Forelimb muscle (tissue), 1 donor: ENCODE data around the gene ZNF714. TPM values are rescaled to one million over a fixed set of nuclear protein-coding genes. Genes with fewer than 3 reads are reported as not detected.
"Not testable (repeated sequence)": the region's sequence is repeated elsewhere in the genome, so short reads cannot be mapped to it uniquely, and the experiment has no call there.

Source experiments
- DNase-seq: peaks from one replicate; pipeline ENCODE4 v3.0.0-alpha.2; 2013; ENCODE audit warnings: low read depth
- polyA plus RNA-seq: library from polyadenylated mRNA; unstranded; fragments of 120-200 nt; gene quantifications from one replicate; pipeline ENCODE4 v1.2.1, GENCODE V29; 2013; ENCODE audit not compliant: insufficient read length

Gene ZNF714
- polyA plus RNA-seq, 1 donor, result 11.6 TPM

DNA sequence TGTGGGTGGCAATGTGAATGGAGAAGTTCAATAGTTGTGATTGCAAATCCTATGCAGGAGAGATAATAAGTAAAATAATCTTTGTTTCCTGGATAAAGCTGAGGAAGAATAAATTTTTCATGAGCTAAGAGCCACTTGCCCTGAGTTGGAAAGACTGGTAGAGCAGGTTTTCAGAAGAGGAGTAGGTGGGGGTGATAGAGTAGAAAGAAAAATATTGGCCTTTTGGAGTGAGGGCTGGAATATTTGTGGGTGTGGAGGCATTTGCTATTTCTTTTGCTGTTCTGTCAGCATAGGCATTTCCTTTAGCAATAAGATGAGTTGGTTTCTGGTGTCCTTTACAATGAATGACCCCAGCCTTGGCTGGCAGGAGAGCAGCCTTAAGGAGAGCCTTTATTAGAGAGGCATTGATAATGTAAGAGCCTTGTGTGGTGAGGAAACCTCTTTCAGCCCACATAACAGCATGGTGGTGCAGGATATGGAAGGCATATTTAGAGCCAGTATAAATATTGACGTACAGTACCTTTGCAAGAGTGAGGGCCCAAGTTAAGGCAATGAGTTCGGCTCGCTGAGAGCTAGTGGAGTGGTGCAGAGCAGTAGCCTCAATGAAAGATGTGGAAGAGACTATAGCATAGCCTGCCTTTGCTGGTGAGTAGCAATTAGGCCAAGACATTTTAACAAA is 48.2 kb downstream of the ZNF714 start:
- DNase-seq, result no peak

DNA sequence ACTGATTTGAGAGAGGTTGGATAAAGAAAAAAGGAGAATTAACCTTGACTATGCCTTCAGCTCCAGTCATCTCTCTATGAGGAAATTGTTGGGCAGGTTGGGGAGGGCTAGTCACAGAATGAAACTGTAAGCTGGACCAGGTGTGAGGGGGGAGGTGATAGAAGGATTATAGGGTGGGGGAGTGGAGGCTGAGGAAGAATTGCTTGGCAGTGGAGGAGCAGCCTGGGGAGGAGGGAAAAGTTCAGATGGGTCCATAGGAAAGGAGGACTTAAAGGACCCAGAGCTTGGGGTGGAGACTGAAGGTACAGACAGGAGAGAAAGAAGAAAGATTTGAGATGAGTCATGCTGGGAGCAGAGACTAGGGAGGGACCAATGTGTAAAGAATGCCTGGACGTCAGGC is 51.6 kb downstream of the ZNF714 start:
- DNase-seq, result no peak

DNA sequence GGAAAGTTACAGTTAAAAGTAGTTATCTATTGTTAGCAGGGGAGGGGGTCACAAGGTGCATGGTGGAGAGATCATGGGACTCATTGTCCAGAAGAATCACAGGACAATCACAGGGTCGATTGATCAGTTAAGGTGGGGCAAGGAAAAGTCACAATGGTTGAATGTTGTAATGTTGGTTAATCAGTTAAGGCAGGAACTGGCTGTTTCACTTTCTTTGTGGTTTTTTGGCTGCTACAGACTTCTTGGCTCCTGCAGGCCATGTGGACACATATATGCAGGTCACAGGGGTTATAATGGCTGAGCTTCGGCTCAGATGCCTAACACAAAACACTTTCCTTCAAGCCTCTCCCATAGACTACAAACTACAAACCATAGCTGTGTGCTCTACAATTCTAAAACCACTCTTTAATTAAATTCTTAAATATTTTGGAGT is 52.9 kb downstream of the ZNF714 start:
- DNase-seq, result no peak

DNA sequence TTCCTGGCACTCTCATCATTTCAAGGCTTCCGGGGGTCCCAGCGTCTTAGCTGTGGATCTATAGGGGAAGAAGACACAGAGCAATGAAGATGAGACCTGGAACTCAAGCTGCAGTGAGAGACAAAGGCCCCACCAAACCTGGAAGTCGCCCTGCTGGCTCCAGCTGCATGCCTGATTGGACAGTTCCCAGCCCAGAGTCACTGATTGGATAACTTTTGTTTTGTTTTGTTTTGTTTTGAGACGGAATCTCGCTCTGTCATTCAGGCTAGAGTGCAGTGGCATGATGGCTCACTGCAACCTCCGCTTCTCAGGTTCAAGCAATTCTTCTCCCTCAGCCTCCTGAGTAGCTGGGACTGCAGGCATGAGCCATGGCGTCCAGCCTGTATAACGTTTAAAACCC is 53.4 kb downstream of the ZNF714 start:
- DNase-seq, result no peak

DNA sequence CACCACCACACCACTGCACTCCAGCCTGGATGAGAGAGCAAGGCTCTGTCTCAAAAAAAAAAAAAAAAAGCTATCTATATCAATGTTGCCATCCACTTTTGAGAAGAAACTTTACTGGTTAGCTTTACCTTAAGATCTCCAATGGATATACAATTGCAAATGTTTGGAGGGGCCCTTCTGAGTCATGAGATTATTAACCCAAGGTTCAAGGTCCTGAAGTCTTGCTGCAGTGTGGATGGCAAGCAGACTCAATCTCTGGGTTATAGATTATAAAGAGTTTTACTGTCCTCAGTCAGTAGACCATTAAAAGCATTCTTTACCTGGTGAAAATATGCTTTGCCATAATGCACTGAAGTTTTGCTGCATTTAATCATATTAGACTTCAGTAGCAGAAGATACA is 56.1 kb downstream of the ZNF714 start:
- DNase-seq, result no peak

DNA sequence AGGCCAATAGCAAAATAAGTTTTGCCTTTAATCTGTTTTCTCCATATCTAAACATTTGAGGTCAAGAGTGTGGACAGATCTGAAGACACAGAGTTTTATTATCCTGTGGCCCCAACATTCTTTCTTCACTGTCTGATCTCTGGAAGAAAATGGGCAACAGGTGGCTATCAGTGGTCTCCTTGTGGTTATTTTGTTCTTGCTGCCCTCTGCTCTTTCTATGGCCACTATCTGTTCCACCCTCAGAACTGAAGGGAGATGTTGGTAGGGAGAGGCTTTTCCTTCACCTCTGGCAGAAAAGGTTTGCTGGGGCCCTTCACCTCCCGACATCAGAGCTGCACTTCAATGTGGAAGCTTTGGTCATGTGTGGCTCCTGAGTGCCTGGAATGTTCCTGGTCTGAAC is 59.0 kb downstream of the ZNF714 start:
- not testable (repeated sequence) for DNase-seq

DNA sequence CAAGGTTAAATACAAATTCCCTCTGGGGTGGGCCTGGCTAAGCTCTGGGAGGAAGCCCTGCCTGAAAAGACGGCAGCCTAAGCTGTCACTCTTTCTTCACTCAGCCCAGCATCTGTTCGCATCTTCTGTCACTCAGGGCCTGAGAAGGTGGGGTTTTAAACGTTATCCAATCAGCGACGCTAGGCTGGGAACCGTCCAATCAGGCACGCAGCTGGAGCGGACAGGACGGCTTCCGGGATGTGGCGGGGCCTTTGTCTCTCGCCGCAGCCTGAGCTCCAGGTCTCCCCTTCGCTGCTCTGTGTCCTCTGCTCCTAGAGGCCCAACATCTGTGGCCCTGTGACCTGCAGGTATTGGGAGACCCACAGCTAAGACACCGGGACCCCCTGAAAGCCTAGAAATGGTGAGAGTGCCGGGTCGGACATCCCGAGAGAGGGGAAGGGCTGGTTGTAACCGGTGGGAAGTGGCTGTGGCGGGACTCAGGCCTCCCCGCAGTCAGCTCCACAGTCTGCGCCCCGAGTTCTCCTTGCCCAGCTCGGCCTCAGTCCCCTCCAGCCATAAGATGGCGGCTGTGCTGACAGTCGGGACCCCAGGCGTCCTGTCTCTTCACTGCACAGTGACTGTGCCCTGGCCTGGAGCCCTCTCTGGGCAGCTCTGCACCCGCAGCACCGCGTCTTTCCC is 59.9 kb downstream of the ZNF714 start, which contains the start of gene ZNF431:
TSS of gene ZNF431 (plus strand) at position 254 of the 678 bp plus-strand sequence. CDS start at position 398, 144 bp downstream.
- DNase-seq, result peak; percentile 95

DNA sequence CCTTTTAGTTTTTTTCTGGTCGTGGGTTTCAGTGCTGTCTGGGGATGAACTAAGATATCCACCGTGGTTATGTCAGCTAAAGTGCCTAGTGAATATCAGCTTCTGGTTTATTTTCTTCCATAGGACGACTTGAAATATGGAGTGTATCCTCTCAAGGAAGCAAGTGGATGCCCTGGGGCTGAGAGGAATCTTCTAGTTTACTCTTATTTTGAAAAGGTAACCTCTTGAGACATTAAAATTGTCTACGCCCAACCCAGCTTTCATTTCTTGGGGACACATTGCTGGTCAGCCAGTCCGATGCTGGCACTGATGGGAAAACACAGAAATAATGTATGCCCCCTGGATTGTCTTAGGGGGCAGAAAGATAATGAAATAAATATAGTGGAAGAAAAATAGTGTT is 61.4 kb downstream of the ZNF714 start:
- DNase-seq, result no peak

DNA sequence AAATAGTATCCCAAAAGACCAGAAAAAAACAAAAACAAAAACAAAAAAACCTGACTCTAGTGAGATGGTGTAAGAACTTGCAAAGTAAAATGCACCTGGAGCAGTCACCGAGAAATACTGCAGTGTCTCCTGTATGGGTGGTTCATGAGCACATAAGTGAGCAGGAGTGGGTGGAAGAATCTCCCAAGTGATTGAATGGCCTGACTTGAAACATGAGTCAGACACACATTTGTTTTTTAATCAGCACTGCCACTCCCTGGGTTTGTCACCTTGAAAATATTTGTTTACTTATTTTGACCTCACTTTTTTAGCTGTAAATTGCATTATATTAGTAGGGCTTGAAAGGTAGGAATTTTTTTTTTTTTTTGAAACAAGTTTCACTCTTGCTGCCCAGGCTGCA is 61.9 kb downstream of the ZNF714 start:
- DNase-seq, result no peak

DNA sequence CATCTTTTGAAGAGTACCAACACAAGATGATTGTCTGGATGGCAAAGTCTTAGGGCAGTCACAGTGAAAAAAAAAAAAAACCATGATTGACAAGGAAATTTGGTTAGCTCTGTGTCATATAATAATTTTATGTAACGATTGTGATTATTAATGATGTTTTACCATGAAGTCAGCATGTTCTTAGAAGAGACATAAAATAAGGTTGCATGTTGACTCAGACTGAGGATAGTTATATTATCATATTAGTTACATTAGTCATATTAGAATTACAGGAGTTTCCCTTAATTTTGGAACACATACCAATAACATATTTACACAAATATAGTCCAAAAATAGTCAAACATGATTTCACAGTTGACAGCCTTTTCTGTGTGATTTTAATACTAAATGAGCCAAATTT is 65.5 kb downstream of the ZNF714 start:
- no peak for DNase-seq

DNA sequence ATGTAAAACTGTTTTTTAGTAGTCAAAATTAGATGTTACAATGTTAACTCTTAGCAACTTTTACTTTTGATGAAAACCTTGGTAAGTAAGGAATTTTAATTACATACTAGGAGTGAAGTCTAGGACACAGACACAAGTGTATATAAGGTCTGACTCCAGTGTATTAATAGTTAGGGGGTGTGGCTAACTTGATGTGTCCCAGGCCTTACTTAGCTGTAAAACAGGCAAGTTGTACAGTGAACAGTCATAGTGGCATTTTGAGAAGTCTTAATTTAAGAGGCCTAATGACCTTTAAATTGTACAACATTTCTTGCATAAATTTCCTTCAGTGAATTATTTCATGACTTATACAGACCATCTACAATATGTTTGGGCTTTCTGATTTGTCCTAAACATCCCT is 66.7 kb downstream of the ZNF714 start:
- no peak for DNase-seq

DNA sequence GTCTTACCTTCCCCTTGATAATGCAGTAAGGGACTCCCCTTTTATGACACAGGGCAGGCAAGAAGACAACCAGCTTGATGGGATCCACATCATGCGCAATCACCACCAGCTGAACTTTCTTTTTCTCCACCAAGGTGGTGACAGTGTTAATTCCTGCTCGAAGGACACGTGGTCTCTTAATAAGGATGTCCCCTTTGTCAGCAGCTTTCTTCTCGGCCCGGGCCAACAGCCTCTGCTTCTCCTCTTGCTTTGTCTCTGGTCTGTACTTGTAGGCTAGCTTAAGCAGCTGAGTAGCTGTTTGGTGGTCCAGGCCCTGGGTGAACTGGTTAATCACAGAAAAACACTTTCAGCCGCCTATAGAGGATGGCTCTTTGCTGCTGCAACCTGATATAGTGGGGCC is 67.9 kb downstream of the ZNF714 start:
- DNase-seq, result no peak

DNA sequence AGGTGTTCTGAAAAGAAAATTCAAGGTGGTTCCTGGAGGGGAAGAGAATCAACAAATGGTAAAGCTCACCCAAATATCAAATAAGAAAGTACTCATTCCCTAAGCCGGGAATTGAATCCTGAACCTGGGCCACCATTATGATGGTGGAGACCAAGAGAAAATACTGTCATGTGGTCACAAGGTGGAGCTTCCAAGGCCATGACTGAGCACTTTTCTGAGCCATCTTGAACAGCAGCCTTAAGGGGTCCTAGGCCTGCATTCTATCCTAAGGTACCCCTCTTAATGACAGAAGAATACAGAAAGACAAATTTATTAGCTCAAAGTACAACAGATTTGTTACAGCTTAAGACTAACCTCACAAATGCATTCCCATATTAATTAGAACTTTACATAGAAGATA is 69.5 kb downstream of the ZNF714 start:
- DNase-seq, result no peak

DNA sequence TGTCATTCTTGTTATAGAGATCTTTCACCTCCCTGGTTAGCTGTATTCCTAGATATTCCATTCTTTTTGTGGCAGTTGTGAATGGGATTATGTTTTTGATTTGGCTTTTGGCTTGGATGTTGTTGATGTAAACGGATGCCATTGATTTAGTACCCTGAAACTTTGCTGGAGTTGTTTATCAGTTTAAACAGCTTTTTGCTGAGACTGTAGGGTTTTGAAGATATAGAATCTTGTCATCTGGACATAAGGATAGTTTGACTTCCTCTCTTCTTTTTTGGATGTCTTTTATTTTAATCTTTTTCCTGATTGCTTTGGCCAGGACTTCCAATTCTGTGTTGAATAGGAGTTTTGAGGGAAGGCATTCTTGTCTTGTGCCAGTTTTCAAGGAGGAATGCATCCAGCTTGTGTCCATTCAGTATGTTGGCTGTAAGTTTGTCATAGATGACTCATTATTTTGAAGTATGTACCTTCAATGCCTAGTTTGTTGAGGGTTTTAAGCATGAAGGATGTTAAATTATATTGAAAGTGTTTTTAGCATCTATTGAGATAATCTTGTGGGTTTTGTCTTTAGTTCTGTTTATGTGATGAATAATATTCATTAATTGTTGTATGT is 76.6 kb downstream of the ZNF714 start:
- DNase-seq, result no peak

DNA sequence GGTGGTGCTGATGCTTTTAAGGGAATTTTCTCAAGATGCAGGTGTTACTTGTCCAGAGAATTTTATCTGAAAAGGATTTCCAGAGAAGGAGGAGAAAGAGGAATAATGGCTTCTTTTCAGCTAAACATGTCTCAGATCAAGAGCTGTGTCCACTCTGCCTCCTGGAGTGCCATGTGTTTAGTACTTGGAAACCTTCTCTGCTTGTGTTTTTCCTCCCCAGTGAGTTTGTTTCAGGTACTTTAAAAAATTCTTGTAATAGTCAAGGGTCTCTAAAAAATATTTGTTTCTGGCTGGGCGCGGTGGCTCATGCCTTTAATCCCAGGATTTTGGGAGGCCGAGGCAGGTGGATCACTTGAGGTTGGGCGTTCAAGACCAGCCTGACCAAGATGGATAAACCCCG is 82.5 kb downstream of the ZNF714 start:
- no peak for DNase-seq

DNA sequence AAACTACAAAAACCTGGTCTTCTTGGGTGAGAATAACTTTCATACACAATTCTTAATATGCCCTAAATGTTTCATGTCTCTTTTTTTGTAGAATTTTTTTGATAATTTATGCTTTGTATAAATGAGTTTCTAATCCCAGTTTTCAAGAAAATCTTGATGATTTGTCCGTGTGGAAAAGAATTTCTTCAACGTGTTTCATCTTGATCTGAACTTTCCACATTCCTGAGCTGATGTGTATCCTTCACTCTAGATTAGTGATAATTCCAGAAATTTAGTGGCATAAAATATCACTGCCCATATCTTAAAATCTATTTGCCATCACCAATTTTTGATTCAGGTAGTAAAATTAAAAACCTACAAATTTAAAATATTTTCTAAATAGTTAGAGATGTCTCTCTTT is 84.4 kb downstream of the ZNF714 start:
- no peak for DNase-seq

Other genes starting within 250 kb of the ZNF714 start
- 8.7 TPM for gene ZNF85, start 159.0 kb upstream of the ZNF714 start, polyA plus RNA-seq
- gene ZNF430, start 61.5 kb upstream of the ZNF714 start, polyA plus RNA-seq, result 6.6 TPM
- gene ZNF431, start 59.8 kb downstream of the ZNF714 start, polyA plus RNA-seq, result 25.0 TPM
- 8.3 TPM for gene ZNF708, start 247.2 kb downstream of the ZNF714 start, polyA plus RNA-seq